NCI-H524 (cell line): ENCODE results near the gene RAB3IP.
"Not testable (repeated sequence)": the region's sequence is repeated elsewhere in the genome, so short reads cannot be mapped to it uniquely, and the experiment has no call there.

Experiments used
- DNase-seq, 2 experiments: peaks; one replicate each; lab custom pipeline; 2025; lab: John Stamatoyannopoulos, UW

The RAB3IP gene

DNA sequence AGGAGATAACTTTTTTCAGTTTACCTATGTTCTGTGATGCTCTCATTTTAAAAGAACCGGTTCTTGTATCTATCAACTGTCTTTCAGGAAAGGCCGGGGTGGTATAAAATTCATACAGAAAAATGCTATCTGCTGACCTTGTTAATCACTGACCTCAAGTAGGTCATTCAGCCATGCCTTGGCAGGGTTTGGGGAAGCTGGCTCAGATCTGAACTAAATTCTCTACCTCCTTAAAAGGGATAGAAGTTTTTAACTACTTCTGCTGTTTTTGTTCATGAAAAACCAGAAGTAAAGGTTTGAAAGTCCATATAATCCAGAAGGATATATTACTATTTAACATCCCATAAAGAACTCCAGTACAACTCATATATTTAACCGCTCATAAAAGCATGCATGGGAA is 96.4 kb downstream of the RAB3IP start:
- DNase-seq, result no peak

GRCh38 chr12:69836015-69836414 is 97.4 kb downstream of the RAB3IP start:
- no peak for DNase-seq

- no peak for DNase-seq
Measured at GRCh38 chr12:69837191-69837590, 98.5 kb downstream of the RAB3IP start.

DNA sequence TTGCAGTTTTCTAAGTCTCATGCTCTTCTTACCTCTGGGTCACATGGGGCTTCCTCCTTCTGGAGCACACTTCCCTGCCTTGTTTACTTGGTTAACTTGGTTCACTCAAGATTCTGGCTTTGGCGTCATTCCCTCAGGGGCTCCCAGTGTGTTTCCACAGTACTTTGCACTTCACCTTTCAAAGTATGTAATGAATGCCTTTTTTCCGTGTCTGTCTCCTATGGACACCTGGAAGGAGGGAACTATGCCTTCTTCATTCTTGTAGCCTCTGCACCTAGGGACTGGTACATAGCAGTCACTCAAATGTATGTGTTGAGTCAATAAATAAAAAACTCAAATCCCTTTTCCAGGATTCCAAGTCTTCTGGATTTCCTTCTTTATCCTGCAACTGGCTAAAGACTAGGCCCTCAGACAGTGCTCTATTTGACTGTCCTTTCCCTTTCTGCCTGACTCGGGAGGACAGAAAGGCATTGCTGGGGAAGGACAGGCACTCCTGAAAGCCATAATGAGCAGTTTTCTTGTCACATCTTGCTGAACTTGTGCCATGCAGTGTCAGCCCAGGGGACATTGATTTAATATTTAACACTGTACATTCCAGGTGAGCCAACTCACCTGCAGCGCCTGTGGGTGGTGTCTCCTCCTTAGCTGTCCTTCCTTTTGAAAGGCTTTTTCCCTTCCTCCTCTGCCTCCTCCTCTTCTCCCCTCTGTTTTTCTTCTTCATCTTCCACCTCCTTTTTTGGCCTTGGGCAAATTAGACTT is 99.2 kb downstream of the RAB3IP start:
- DNase-seq, result no peak

- no peak for DNase-seq
Measured at GRCh38 chr12:69840727-69841126, 102.1 kb downstream of the RAB3IP start.

GRCh38 chr12:69843608-69844007 is 104.9 kb downstream of the RAB3IP start:
- DNase-seq, result peak in 1 of 2 experiments; percentile 36

DNA sequence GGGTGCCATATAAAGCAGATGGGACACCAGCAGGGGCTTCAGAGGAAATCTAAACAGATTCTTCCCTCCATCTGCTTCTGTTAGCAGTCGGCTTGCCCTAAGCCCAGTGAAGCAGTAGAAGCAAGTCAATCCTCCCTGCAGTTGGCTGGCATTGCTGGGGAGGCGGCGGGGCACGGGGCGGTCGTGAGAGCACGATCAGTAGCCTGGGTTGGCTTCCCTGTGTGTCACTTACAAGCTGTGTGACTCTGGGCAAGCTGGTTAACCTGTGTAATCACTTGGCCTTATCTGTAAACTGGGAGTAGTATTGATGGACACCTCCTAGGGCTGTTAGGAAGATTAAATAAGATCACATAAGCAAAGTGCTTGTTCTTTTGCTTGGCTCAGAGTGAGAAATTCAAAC is 105.8 kb downstream of the RAB3IP start:
- peak; percentile 86 to 95 for DNase-seq

DNA sequence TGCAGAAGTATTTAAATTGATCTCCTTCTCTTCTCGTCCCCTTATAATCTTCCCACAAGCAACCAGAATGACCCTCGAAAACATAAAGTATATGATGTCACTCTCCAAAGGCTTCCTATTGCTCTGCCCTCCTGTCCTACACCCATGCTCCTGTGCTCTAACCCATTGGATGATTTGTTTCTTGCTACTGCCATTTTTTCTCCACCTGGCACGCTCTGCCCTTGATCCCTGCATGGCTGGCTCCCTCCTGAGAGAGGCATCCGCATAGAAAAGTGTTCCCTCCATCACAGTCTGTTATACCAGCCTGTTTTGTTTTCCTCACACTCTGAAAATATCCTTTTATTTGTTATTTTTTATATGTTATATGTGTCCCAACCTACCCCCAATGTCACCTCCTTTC is 106.2 kb downstream of the RAB3IP start:
- DNase-seq, result peak in 1 of 2 experiments; percentile 59

DNA sequence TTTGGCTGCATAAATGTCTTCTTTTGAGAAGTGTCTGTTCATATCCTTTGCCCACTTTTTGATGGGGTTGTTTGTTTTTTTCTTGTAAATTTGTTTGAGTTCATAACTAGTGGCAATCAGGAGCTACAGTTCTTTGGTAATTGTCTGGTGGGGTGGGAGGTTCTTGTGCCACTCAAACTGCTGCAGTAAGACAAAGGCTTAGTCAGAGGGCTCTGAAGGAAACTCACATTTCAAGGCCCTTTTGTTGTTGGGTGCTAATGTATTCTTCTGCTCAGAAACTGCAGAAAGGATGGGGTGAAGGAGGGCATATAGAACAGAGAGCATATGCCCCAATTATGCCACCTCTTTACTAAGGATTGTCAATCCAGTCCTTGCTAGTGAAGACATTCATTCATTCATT is 108.3 kb downstream of the RAB3IP start:
- DNase-seq, result no peak

DNA sequence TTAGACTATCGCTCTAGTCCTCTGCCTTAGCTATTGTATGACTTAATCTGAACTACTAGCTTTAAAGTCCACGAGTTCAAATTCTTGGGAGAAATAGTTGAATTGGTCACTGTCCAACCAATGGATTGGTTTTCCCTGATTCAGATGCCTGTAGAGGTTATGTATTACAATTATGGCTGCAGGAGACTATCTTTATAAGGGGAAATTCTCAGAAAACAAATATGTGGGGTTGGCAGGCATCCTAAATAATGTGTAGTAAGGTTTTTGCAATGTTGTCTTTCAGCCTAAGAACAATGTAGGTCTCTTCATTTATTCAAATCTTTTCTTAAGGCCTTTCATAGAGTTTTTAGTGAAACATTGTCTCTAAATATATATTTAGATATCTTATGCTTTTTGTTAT is 113.3 kb downstream of the RAB3IP start:
- DNase-seq, result no peak

- not testable (repeated sequence) for DNase-seq
Measured at GRCh38 chr12:69853176-69853961, 114.7 kb downstream of the RAB3IP start.

DNA sequence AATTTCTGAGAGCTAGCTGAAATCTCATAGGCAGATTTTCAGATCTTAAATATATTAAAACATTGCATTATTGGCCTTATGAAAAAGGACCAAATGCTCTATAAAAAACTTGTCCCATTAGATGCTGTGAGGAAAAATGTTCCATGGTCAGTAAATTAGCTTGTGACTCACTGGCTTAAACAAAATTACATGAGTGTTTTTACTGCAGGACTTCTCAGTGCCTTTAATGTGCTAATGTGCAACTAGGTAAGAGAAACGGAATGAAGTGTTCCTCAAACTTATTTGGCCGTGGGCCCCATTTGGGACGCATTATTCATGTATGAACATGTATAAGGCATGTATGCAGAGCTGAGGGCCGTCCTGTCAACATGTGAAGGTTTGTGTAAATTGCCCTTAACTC is 128.0 kb downstream of the RAB3IP start:
- no peak for DNase-seq

GRCh38 chr12:69868695-69869094 is 130.0 kb downstream of the RAB3IP start:
- DNase-seq, result no peak

DNA sequence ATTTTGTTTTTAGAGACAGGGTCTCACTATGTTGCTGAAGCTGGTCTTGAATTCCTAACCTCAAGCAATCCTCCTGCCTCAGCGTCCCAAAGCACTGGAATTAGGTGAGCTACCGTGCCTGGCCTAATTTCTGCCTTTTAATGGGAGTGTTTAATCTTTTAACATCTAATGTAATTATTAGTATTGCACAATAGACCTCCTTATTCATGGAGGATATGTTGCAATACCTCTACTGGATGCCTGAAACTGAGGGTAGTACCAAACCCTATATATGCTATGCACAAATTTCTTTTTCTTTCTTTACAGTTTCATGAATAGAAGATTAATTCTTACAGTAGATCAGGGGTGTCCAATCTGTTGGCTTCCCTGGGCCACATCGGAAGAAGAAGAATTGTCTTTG is 134.1 kb downstream of the RAB3IP start:
- DNase-seq, result no peak
